OCI-LY7 (cell line): ENCODE measurements around the gene ZMAT5. TPM values are rescaled to one million over a fixed set of nuclear protein-coding genes. Genes with fewer than 3 reads are reported as not detected.

Source experiments
- BruUV-seq: library from RNA; stranded (reverse); fragments of 400-500 nt; replicated peaks from 2 replicates; lab custom pipeline; 2021; lab: Mats Ljungman, UMichigan
- CTCF ChIA-PET: fragments of 300-600 bp; sonication (Branson Sonifier 250); formaldehyde crosslinking; loops from one replicate; lab custom pipeline; 2022; ENCODE audit warnings: antibody characterized with exemption; ENCODE audit not compliant: unreplicated experiment; lab: Charles Lee
- POLR2A ChIA-PET: fragments of 300-600 bp; sonication (Branson Sonifier 250); formaldehyde crosslinking; loops from one replicate; lab custom pipeline; 2022; ENCODE audit warnings: antibody characterized with exemption; lab: Charles Lee
- DNase-seq: peaks from one replicate; pipeline ENCODE4 v3.0.0-alpha.2; 2015; ENCODE audit warnings: low spot score
- H2AFZ ChIP-seq: fragments of 200-600 bp; sonication (generic), shearing (Covaris generic); 2 replicates; pipeline ENCODE4 v1.6.1; 2014; ENCODE audit warnings: mild to moderate bottlenecking, antibody characterized with exemption, low read length, moderate library complexity
- H3K27ac ChIP-seq: fragments of 200-600 bp; sonication (generic); 2 replicates; pipeline ENCODE4 v1.5.1; 2014; ENCODE audit warnings: mixed run types, low read depth, mild to moderate bottlenecking, moderate library complexity, low read length, inconsistent platforms; ENCODE audit not compliant: poor library complexity, severe bottlenecking
- H3K36me3 ChIP-seq: fragments of 200-600 bp; sonication (generic); 2 replicates; pipeline ENCODE4 v1.6.1; 2014; ENCODE audit warnings: mild to moderate bottlenecking, antibody characterized with exemption, low read length, moderate library complexity, mixed read lengths; ENCODE audit not compliant: insufficient read depth
- H3K4me1 ChIP-seq: fragments of 200-600 bp; sonication (generic); 2 replicates; pipeline ENCODE4 v1.5.1; 2014; ENCODE audit warnings: mild to moderate bottlenecking, low read length; ENCODE audit not compliant: insufficient read depth, poor library complexity, severe bottlenecking
- H3K4me2 ChIP-seq: fragments of 200-600 bp; sonication (generic); 2 replicates; pipeline ENCODE4 v1.6.1; 2014; ENCODE audit warnings: mild to moderate bottlenecking, low read length
- H3K4me3 ChIP-seq: fragments of 200-600 bp; sonication (generic); 2 replicates; pipeline ENCODE4 v1.5.1; 2014; ENCODE audit warnings: mild to moderate bottlenecking, low read depth, low read length; ENCODE audit not compliant: poor library complexity, severe bottlenecking
- H3K79me2 ChIP-seq: fragments of 200-600 bp; sonication (generic); 2 replicates; pipeline ENCODE4 v1.6.1; 2016; ENCODE audit warnings: low read depth, mild to moderate bottlenecking, low read length, moderate library complexity, mixed read lengths; ENCODE audit not compliant: insufficient read depth
- H3K9me2 ChIP-seq: fragments of 200-600 bp; sonication (generic); 2 replicates; pipeline ENCODE4 v1.6.1; 2016; ENCODE audit warnings: mild to moderate bottlenecking, low read length, mixed read lengths; ENCODE audit not compliant: insufficient read depth
- H3K9me3 ChIP-seq: fragments of 200-600 bp; sonication (generic); 2 replicates; pipeline ENCODE4 v1.6.1; 2014; ENCODE audit warnings: mild to moderate bottlenecking, mixed run types, low read length, mixed read lengths
- H4K20me1 ChIP-seq: fragments of 200-600 bp; sonication (generic); 2 replicates; pipeline ENCODE4 v1.6.1; 2014; ENCODE audit warnings: mild to moderate bottlenecking, antibody characterized with exemption, low read length, moderate library complexity, mixed read lengths; ENCODE audit not compliant: insufficient read depth
- EZH2phosphoT487 ChIP-seq: fragments of 200-600 bp; sonication (generic); IDR thresholded peaks from 2 replicates; pipeline ENCODE4 v1.6.1; 2018; ENCODE audit warnings: low read depth, borderline replicate concordance, mild to moderate bottlenecking, mixed run types, antibody characterized with exemption, low read length, moderate library complexity, mixed read lengths
- intact Hi-C: fragments of 100-400 bp; cut with micrococcal nuclease; formaldehyde crosslinking; loops from one replicate; pipeline ENCODE4 v1.10.0; 2022; ENCODE audit not compliant: unreplicated experiment
- total RNA-seq, 2 experiments: library from RNA; depleted of rRNA in 1 of 2; stranded (reverse); fragments of >200 nt in 1 of 2; shearing (Covaris generic) in 1 of 2; gene quantifications; 2 replicates each; pipeline ENCODE4 v1.2.3, GENCODE V29; 2014 to 2022
- TF ChIP-seq, protein P1 (sequence below): fragments of 200-600 bp; sonication (generic); conservative IDR thresholded peaks from 2 replicates; pipeline ENCODE4 v1.5.1; 2014; ENCODE audit warnings: mild to moderate bottlenecking, antibody characterized with exemption, low read length, moderate library complexity, mixed read lengths

Gene ZMAT5
- total RNA-seq, 2 experiments from 2014 or later: 19.1 to 21.2 TPM

DNA sequence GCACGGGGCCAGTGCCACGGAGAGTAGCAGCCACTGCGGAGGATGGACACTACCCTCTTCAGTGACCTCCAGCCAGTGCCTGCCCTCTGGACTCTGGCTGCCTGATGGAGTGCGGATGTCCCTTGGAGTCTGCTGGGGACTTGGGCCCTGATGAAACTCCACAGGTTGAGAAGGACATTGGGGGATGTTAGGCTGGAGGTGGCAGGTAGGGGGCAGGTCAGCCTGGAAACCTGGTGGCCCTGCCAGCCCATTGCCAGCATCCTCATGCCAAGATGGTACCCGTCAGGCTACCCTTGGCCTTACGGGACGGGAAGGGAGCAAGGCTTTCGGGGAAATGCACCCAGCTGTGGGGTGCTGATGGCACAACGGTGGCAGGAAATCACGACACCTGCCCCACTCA is 43.0 kb downstream of the ZMAT5 start:
- intact Hi-C loops: no loop called here
- no peak overlapping the region for H3K4me3 ChIP-seq
- no peak overlapping the region for H3K27ac ChIP-seq
- DNase-seq: no peak
- TF ChIP-seq, protein P1, sequence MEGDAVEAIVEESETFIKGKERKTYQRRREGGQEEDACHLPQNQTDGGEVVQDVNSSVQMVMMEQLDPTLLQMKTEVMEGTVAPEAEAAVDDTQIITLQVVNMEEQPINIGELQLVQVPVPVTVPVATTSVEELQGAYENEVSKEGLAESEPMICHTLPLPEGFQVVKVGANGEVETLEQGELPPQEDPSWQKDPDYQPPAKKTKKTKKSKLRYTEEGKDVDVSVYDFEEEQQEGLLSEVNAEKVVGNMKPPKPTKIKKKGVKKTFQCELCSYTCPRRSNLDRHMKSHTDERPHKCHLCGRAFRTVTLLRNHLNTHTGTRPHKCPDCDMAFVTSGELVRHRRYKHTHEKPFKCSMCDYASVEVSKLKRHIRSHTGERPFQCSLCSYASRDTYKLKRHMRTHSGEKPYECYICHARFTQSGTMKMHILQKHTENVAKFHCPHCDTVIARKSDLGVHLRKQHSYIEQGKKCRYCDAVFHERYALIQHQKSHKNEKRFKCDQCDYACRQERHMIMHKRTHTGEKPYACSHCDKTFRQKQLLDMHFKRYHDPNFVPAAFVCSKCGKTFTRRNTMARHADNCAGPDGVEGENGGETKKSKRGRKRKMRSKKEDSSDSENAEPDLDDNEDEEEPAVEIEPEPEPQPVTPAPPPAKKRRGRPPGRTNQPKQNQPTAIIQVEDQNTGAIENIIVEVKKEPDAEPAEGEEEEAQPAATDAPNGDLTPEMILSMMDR: no peak
- ChIA-PET POLR2A (no interaction called here), CTCF (interaction anchor here (1.1 kb wide), 1 partner anchor 22 kb away, joined by 3 read pairs; no protein-coding TSS in a partner anchor)
- no peaks in the 10 kb centered on the region for H3K9me3 ChIP-seq
- H4K20me1 ChIP-seq: no peaks in the 10 kb centered on the region
- no peak overlapping the region for H3K4me2 ChIP-seq
- no peak overlapping the region for H2AFZ ChIP-seq
- H3K4me1 ChIP-seq: no peaks in the 10 kb centered on the region
- H3K9me2 ChIP-seq: no peaks in the 10 kb centered on the region
- H3K36me3 ChIP-seq: no peaks in the 10 kb centered on the region
- no TSS peak for BruUV-seq
- no peaks in the 10 kb centered on the region for H3K79me2 ChIP-seq

DNA sequence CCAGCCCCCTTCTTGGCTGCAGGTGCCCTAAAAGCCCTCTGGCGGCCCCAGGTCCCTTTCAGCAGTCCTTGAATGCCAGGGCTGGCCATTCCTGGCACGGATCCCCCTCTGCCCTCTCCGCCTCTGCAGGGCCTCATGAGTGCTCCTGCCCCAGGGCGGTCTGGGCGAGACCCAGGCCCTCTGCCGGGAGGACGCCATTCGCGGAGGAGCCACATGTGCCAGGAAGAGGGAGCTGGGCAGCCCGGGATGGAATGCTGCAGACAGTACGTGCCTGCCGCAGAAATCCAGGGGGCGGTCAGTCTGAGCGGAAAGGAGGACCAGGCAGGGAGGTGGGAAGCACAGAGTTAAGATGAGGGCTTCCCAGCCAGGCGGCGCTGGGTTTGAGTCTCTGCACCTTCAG is 44.2 kb downstream of the ZMAT5 start:
- no TSS peak for BruUV-seq
- ChIA-PET CTCF (interaction anchor here (1.1 kb wide), 1 partner anchor 21 kb away, joined by 3 read pairs; no protein-coding TSS in a partner anchor), POLR2A (no interaction called here)
- Histone ChIP-seq H3K79me2 (no peaks in the 10 kb centered on the region), H3K4me2 (no peak overlapping the region), H3K27ac (no peak overlapping the region), H3K4me3 (no peak overlapping the region), H3K4me1 (no peaks in the 10 kb centered on the region), H2AFZ (no peak overlapping the region), H4K20me1 (no peaks in the 10 kb centered on the region), H3K9me2 (no peaks in the 10 kb centered on the region), H3K9me3 (no peaks in the 10 kb centered on the region), H3K36me3 (no peaks in the 10 kb centered on the region)
- intact Hi-C loops: no loop called here
- DNase-seq: no peak
- no peak for TF ChIP-seq EZH2phosphoT487
- TF ChIP-seq, protein P1: no peak

DNA sequence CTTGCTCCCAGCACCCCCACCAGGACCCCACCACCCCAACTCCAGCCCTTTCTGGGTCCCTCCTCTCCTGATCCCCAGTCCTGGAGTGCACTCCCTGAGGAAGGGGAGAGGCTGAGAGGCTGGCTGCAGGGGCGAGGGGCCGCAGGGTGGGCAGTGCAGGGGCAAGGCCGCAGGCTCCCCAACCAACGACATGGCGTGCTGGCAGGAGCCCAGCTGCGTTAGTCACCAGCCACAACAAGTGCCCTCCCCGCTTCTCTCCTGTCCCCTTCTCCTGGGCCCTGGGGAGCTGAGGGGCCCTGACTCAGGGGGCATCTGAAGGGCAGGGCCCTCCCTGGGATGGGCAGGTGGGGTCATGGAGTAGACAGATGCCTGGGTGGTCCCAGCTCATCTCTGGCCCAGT is 44.7 kb downstream of the ZMAT5 start:
- no peak overlapping the region for H3K27ac ChIP-seq
- H3K4me1 ChIP-seq: no peaks in the 10 kb centered on the region
- no peak overlapping the region for H3K4me3 ChIP-seq
- H3K4me2 ChIP-seq: no peak overlapping the region
- H3K9me2 ChIP-seq: no peaks in the 10 kb centered on the region
- no peak overlapping the region for H2AFZ ChIP-seq
- no peaks in the 10 kb centered on the region for H3K36me3 ChIP-seq
- ChIA-PET POLR2A (no interaction called here), CTCF (no interaction called here)
- no peaks in the 10 kb centered on the region for H3K79me2 ChIP-seq
- BruUV-seq: no TSS peak
- no peaks in the 10 kb centered on the region for H3K9me3 ChIP-seq
- DNase-seq: no peak
- intact Hi-C loops: no loop called here
- TF ChIP-seq EZH2phosphoT487: no peak
- TF ChIP-seq, protein P1: no peak
- no peaks in the 10 kb centered on the region for H4K20me1 ChIP-seq
